Measurements from ENCODE around the gene SDF4.

DNA sequence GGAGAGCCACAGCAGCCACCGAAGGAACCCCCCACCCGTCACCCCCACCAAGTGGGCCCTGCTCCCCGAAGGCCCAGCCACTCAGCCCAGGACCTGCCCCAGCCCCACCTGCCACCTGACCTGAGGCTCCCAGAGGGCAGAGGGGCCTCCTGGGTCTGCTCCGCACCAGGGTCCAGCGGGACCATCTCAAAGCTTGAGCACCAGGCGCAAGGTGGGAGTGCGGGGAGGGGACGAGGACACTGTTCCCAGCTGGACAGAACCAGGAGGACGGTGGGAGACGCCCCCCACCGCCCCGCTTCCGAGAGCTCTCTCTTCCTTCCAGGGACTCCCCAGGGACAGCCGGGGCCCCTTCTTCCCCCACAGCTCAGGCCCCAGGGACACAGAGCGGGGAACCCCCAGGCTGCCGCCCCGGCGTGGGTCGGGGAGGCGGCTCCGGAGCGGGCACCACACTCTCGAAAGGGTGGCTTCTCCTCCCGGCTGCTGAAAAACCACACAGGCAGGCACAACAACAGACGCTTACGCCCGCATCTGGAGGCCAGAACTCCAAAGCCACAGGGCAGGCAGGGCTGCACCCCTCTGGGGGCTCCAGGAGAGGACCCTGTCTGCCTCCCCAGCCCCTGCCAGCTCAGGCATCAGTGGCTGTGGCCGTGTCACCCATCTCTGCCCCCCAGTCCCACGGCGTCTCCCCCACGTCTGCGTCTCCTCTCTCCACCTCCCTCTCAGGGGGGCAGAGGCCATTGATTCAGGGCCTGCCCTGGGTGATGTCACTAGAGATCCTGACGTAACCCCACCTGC is 60.1 kb downstream of the SDF4 start:
- TF ChIP-seq, protein P1, sequence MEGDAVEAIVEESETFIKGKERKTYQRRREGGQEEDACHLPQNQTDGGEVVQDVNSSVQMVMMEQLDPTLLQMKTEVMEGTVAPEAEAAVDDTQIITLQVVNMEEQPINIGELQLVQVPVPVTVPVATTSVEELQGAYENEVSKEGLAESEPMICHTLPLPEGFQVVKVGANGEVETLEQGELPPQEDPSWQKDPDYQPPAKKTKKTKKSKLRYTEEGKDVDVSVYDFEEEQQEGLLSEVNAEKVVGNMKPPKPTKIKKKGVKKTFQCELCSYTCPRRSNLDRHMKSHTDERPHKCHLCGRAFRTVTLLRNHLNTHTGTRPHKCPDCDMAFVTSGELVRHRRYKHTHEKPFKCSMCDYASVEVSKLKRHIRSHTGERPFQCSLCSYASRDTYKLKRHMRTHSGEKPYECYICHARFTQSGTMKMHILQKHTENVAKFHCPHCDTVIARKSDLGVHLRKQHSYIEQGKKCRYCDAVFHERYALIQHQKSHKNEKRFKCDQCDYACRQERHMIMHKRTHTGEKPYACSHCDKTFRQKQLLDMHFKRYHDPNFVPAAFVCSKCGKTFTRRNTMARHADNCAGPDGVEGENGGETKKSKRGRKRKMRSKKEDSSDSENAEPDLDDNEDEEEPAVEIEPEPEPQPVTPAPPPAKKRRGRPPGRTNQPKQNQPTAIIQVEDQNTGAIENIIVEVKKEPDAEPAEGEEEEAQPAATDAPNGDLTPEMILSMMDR (IDR thresholded peaks at IDR 0.05) = no peak
- TF ChIP-seq POLR2A (IDR thresholded peaks at IDR 0.05) = no peak

Measured in heart left ventricle (tissue), 13 donors.